Measurements from ENCODE around the gene MORC2.

The MORC2 gene

GRCh38 chr22:30920407-30920806 lies 48.2 kb downstream of the MORC2 start:
- DNase-seq (ENCODE audit: low read depth), result peak; percentile 4

GRCh38 chr22:30919973-30920372 lies 48.6 kb downstream of the MORC2 start:
- no peak for DNase-seq (ENCODE audit: low read depth)

GRCh38 chr22:30918761-30919160 lies 49.8 kb downstream of the MORC2 start:
- DNase-seq (ENCODE audit: low read depth), result no peak

- DNase-seq (ENCODE audit: low read depth), result no peak
These were observed 58.2 kb downstream of the MORC2 start for GRCh38 chr22:30910358-30910757.

GRCh38 chr22:30909306-30909705 lies 59.3 kb downstream of the MORC2 start:
- DNase-seq (ENCODE audit: low read depth), result no peak

- DNase-seq (ENCODE audit: low read depth), result no peak
These were observed 60.5 kb downstream of the MORC2 start for GRCh38 chr22:30908051-30908461.

GRCh38 chr22:30906946-30907345 lies 61.6 kb downstream of the MORC2 start:
- no peak for DNase-seq (ENCODE audit: low read depth)

- no peak for DNase-seq (ENCODE audit: low read depth)
These were observed 62.2 kb downstream of the MORC2 start for GRCh38 chr22:30906411-30906810.

- no peak for DNase-seq (ENCODE audit: low read depth)
These were observed 62.8 kb downstream of the MORC2 start for GRCh38 chr22:30905696-30906341.

GRCh38 chr22:30903876-30904460 lies 64.6 kb downstream of the MORC2 start:
- no peak for DNase-seq (ENCODE audit: low read depth)

- DNase-seq (ENCODE audit: low read depth), result no peak
These were observed 65.8 kb downstream of the MORC2 start for GRCh38 chr22:30902496-30903357.

- no peak for DNase-seq (ENCODE audit: low read depth)
These were observed 74.2 kb downstream of the MORC2 start for GRCh38 chr22:30894371-30894740.

- DNase-seq (ENCODE audit: low read depth), result no peak
These were observed 74.9 kb downstream of the MORC2 start for GRCh38 chr22:30893434-30894370.

GRCh38 chr22:30892731-30893221 lies 75.8 kb downstream of the MORC2 start:
- DNase-seq (ENCODE audit: low read depth), result no peak

GRCh38 chr22:30892286-30892685 lies 76.3 kb downstream of the MORC2 start:
- no peak for DNase-seq (ENCODE audit: low read depth)

- DNase-seq (ENCODE audit: low read depth), result no peak
These were observed 76.8 kb downstream of the MORC2 start for GRCh38 chr22:30891781-30892180.

- no peak for DNase-seq (ENCODE audit: low read depth)
These were observed 77.2 kb downstream of the MORC2 start for GRCh38 chr22:30891443-30891755.

GRCh38 chr22:30890686-30891442 lies 77.7 kb downstream of the MORC2 start:
- no peak for DNase-seq (ENCODE audit: low read depth)

GRCh38 chr22:30889996-30890480 lies 78.5 kb downstream of the MORC2 start:
- no peak for DNase-seq (ENCODE audit: low read depth)

- no peak for DNase-seq (ENCODE audit: low read depth)
These were observed 79.1 kb downstream of the MORC2 start for GRCh38 chr22:30889268-30889995.
